Activated T-helper 2 cell treated with anti-CD3 and anti-CD28 coated beads, Interferon-gamma antibody, Interleukin-2, Interleukin-4, amounts not matched to agents 10 μg/mL and 5 μg/mL and 100 μg/mL, durations not matched to agents 14 hours and 24 hours and 36 hours (primary cell): Measurements from ENCODE around the gene FARS2. TPM values are rescaled to one million over a fixed set of nuclear protein-coding genes. Genes with fewer than 3 reads are reported as not detected.

ENCODE experiments used
- DNase-seq: peaks from one replicate; pipeline ENCODE4 v3.0.0; 2021; ENCODE audit warnings: low spot score
- H3K27ac Mint-ChIP-seq: one replicate; pipeline ENCODE4 v1.8.0; 2021; ENCODE audit warnings: mixed read lengths
- H3K27me3 Mint-ChIP-seq: one replicate; pipeline ENCODE4 v1.8.0; 2021; ENCODE audit warnings: low read depth, mixed read lengths
- H3K36me3 Mint-ChIP-seq: one replicate; pipeline ENCODE4 v1.8.0; 2021; ENCODE audit warnings: low read depth, mixed read lengths
- H3K4me1 Mint-ChIP-seq: one replicate; pipeline ENCODE4 v1.8.0; 2021; ENCODE audit warnings: low read depth, mixed read lengths
- H3K4me3 Mint-ChIP-seq: one replicate; pipeline ENCODE4 v1.8.0; 2021; ENCODE audit warnings: low read depth, mild to moderate bottlenecking, moderate library complexity, mixed read lengths
- H3K9me3 Mint-ChIP-seq: one replicate; pipeline ENCODE4 v1.8.0; 2021; ENCODE audit warnings: mixed read lengths
- intact Hi-C: fragments of 100-400 bp; cut with micrococcal nuclease; formaldehyde crosslinking; loops from one replicate; pipeline ENCODE4 v1.15.1; 2023
- total RNA-seq: library from RNA; stranded (reverse); gene quantifications from 2 replicates; pipeline ENCODE4 v1.2.3, GENCODE V29; 2022

The FARS2 gene
- total RNA-seq, 1 donor from 2014 or later, result 19.7 TPM

- intact Hi-C loops, result no loop called here
- no peak overlapping the region for H3K27ac Mint-ChIP-seq
- H3K9me3 Mint-ChIP-seq, result no peaks in the 10 kb centered on the region
- no peaks in the 10 kb centered on the region for H3K36me3 Mint-ChIP-seq
- no peaks in the 10 kb centered on the region for H3K4me1 Mint-ChIP-seq
- H3K4me3 Mint-ChIP-seq, result no peak overlapping the region
- DNase-seq, result no peak
- H3K27me3 Mint-ChIP-seq, result no peaks in the 10 kb centered on the region
Measured at GRCh38 chr6:5383856-5384255, 122.5 kb downstream of the FARS2 start.

GRCh38 chr6:5384276-5384675 lies 123.0 kb downstream of the FARS2 start:
- H3K4me3 Mint-ChIP-seq, result no peak overlapping the region
- intact Hi-C loops, result no loop called here
- no peak for DNase-seq
- H3K9me3 Mint-ChIP-seq, result no peaks in the 10 kb centered on the region
- H3K36me3 Mint-ChIP-seq, result no peaks in the 10 kb centered on the region
- no peaks in the 10 kb centered on the region for H3K4me1 Mint-ChIP-seq
- no peak overlapping the region for H3K27ac Mint-ChIP-seq
- H3K27me3 Mint-ChIP-seq, result no peaks in the 10 kb centered on the region

DNA sequence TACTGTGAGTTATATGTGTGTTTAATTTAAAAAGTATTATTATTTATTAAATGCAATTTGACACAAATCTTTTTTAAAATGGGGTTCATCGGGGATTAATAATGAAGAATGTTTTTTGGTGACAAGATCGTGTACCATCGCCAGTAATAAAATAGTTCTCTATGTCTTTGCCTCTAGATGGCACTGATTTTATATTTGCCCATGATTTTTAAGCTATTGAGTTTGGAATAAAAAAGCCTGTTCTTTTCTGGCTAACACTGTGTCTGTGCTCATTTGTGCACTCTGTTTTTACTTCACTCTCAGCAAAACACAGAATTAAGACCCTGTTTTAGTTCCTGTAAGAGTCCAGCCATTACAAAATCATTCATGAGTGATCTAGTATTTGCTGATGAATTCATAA lies 127.0 kb downstream of the FARS2 start:
- intact Hi-C loops, result no loop called here
- H3K36me3 Mint-ChIP-seq, result no peaks in the 10 kb centered on the region
- H3K4me3 Mint-ChIP-seq, result no peak overlapping the region
- H3K27ac Mint-ChIP-seq, result no peak overlapping the region
- H3K9me3 Mint-ChIP-seq, result no peaks in the 10 kb centered on the region
- H3K4me1 Mint-ChIP-seq, result no peaks in the 10 kb centered on the region
- no peak for DNase-seq
- no peaks in the 10 kb centered on the region for H3K27me3 Mint-ChIP-seq

DNA sequence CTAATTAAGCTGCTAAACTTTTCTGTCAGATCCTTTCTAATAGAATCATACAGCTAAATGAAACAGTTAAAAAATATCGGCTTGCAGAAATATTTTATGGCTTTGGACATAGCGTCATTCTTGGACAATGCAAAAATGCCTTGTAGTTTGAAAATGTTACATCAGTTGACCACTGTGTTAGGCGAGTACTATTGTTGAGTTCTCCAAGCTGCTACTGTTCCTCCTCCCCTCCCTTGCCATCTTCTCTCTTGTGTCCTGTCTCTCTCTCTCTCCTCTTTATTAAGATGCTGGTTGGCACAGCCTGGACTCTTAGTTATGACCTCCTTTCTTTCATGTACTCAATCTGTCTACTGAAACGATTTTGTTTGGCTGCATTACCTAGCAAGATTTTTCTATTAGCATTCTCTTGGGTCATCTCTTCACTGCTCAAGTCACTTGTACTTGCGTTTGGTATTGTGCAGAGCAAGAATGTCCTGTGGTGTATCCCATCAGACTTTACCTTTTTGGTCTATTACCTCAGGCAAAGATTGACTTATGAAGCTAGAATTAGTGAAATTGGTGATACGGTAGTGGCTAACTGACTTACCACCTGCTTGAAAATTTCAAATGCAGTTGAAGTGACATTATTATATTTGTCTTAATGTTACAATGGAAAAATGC lies 127.9 kb downstream of the FARS2 start:
- intact Hi-C loops, result no loop called here
- DNase-seq, result no peak
- H3K9me3 Mint-ChIP-seq, result no peaks in the 10 kb centered on the region
- no peaks in the 10 kb centered on the region for H3K4me1 Mint-ChIP-seq
- no peak overlapping the region for H3K27ac Mint-ChIP-seq
- H3K36me3 Mint-ChIP-seq, result no peaks in the 10 kb centered on the region
- H3K27me3 Mint-ChIP-seq, result no peaks in the 10 kb centered on the region
- H3K4me3 Mint-ChIP-seq, result no peak overlapping the region

GRCh38 chr6:5390177-5390576 lies 128.9 kb downstream of the FARS2 start:
- DNase-seq, result no peak
- no peak overlapping the region for H3K27ac Mint-ChIP-seq
- no peak overlapping the region for H3K4me3 Mint-ChIP-seq
- no peaks in the 10 kb centered on the region for H3K9me3 Mint-ChIP-seq
- no peaks in the 10 kb centered on the region for H3K27me3 Mint-ChIP-seq
- intact Hi-C loops, result no loop called here
- H3K4me1 Mint-ChIP-seq, result no peaks in the 10 kb centered on the region
- no peaks in the 10 kb centered on the region for H3K36me3 Mint-ChIP-seq

DNA sequence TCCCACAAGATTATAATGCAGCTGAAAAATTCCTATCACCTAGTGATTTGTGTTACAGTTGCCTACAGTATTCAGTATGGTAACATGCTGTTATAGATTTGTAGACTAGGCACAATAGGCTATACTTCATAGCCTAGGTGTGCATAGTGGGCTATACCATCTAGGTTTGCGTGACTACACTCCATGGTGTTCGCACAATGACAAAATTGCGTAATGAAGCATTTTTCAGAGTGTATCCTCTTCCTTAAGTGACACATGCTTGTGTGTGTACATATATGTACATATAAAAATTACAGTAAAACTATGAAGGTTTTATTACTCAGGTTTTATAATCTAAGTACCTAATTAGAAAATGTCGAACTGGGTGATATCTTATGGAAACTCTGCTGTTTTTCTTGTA lies 133.0 kb downstream of the FARS2 start:
- intact Hi-C loops, result no loop called here
- no peaks in the 10 kb centered on the region for H3K9me3 Mint-ChIP-seq
- H3K4me3 Mint-ChIP-seq, result no peak overlapping the region
- no peaks in the 10 kb centered on the region for H3K4me1 Mint-ChIP-seq
- H3K36me3 Mint-ChIP-seq, result no peaks in the 10 kb centered on the region
- DNase-seq, result no peak
- no peak overlapping the region for H3K27ac Mint-ChIP-seq
- no peaks in the 10 kb centered on the region for H3K27me3 Mint-ChIP-seq

- DNase-seq, result no peak
- Mint-ChIP-seq H3K36me3 (no peaks in the 10 kb centered on the region), H3K4me3 (no peak overlapping the region), H3K27ac (no peak overlapping the region), H3K27me3 (no peaks in the 10 kb centered on the region), H3K9me3 (no peaks in the 10 kb centered on the region), H3K4me1 (peaks cover 4% of the 10 kb centered on the region)
- intact Hi-C loops, result no loop called here
Measured at GRCh38 chr6:5395719-5396118, 134.4 kb downstream of the FARS2 start.

DNA sequence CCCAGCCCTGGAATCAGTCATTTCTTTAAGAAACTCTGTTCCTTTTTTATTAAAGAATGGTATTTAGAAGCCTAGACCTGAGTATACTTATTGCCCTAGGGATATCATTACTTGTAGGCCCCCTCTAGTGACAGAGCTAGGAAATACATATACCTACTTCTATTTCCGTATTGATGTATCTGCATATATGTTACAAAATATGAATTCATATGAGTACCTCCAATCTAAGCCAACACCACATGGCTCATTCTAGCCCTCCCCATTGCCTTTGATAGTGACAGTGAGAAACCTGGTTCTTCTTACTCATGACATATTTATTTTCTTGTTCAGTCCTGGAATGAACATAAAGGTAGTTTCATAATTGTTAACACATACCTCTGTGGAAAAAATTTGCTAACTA lies 137.2 kb downstream of the FARS2 start:
- Mint-ChIP-seq H3K36me3 (no peaks in the 10 kb centered on the region), H3K4me1 (peaks cover 9% of the 10 kb centered on the region), H3K27me3 (no peaks in the 10 kb centered on the region), H3K9me3 (no peaks in the 10 kb centered on the region), H3K4me3 (no peak overlapping the region), H3K27ac (no peak overlapping the region)
- intact Hi-C loops, result loop anchor here (1.0 to 2.0 kb wide), 3 partner anchors 96 to 184 kb away; partner anchors contain the start of gene LYRM4
- DNase-seq, result no peak

- intact Hi-C loops, result loop anchor here (2.0 kb wide), 2 partner anchors 97 to 185 kb away; no protein-coding TSS in a partner anchor
- peaks cover 9% of the 10 kb centered on the region for H3K4me1 Mint-ChIP-seq
- no peaks in the 10 kb centered on the region for H3K27me3 Mint-ChIP-seq
- no peaks in the 10 kb centered on the region for H3K9me3 Mint-ChIP-seq
- no peak for DNase-seq
- H3K36me3 Mint-ChIP-seq, result no peaks in the 10 kb centered on the region
- no peak overlapping the region for H3K4me3 Mint-ChIP-seq
- H3K27ac Mint-ChIP-seq, result no peak overlapping the region
Measured at GRCh38 chr6:5399391-5399790, 138.1 kb downstream of the FARS2 start.

DNA sequence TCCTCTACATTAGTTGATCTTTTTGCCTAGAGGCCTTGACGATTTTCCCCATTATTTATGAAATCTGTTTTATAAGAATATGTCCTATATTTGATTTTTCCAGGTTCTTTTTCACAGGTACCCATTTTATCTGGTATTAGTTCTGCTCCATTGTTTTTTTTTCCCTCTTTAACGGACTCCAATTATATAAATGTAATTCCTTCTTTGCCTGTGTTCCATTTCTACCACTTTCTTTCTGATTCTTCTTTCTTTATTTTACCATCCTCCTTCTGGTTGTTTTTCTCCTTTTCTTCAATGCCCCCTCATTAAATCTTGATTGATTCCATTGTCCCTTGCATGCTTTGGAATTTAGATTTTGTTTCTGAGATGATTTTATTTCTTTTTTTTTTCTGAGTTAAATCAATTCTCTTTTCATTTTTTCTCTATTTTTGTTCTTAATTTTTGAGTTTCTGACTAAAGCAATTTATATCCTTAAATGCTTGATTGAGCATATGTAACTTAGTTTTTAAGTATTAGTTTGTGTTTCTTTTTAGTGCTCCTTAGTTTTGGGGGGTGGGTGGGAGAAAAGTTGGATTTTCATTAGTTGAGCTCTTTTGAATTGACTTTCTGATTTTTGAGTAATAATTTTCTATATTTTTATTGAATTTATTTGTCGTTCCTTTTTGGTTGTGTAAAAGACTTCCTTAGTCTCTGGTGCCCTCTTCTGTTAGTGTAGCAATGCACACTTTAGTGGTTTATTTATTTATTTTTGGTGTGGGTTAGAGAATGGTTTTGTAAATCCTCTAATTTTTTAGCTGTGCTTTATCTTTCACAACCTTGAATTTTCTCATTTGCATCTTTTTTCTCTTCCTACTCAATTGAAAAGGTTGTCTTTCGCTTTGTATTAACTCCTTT lies 140.8 kb downstream of the FARS2 start:
- H3K9me3 Mint-ChIP-seq, result no peaks in the 10 kb centered on the region
- no peak overlapping the region for H3K27ac Mint-ChIP-seq
- no peaks in the 10 kb centered on the region for H3K27me3 Mint-ChIP-seq
- H3K36me3 Mint-ChIP-seq, result no peaks in the 10 kb centered on the region
- H3K4me3 Mint-ChIP-seq, result no peak overlapping the region
- DNase-seq, result no peak
- intact Hi-C loops, result loop anchor here (1.0 kb wide), 1 partner anchor 259 kb away; no protein-coding TSS in a partner anchor
- peaks cover 9% of the 10 kb centered on the region for H3K4me1 Mint-ChIP-seq

GRCh38 chr6:5403076-5403475 lies 141.8 kb downstream of the FARS2 start:
- Mint-ChIP-seq H3K27me3 (no peaks in the 10 kb centered on the region), H3K36me3 (no peaks in the 10 kb centered on the region), H3K9me3 (no peaks in the 10 kb centered on the region), H3K27ac (no peak overlapping the region), H3K4me1 (peaks cover 9% of the 10 kb centered on the region), H3K4me3 (no peak overlapping the region)
- intact Hi-C loops, result no loop called here
- no peak for DNase-seq

DNA sequence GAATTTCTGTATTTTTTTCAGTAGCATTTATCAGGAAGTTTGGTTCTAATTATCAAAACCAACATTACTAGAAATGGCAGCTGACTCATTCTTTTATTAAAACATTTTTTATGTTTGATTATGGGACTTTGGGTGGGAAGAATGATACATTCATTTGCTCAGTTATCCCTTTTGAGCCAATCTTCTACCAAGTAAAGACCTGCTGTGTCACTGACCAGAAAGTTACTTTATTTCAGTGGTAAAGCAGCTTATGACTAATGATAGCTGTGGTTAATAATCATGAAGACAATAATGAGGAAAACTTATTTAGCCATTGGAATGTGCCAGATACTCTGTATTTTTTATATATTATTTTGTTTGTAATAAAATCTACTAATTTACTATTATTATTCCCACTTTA lies 142.3 kb downstream of the FARS2 start:
- peaks cover 9% of the 10 kb centered on the region for H3K4me1 Mint-ChIP-seq
- intact Hi-C loops, result no loop called here
- H3K27ac Mint-ChIP-seq, result no peak overlapping the region

GRCh38 chr6:5405976-5406375 lies 144.7 kb downstream of the FARS2 start:
- Mint-ChIP-seq H3K9me3 (no peaks in the 10 kb centered on the region), H3K27ac (no peak overlapping the region), H3K4me3 (no peak overlapping the region), H3K4me1 (peaks cover 5% of the 10 kb centered on the region), H3K36me3 (peaks cover 5% of the 10 kb centered on the region), H3K27me3 (no peaks in the 10 kb centered on the region)
- no peak for DNase-seq
- intact Hi-C loops, result no loop called here

More for the DNA sequence above, 142.3 kb downstream of the FARS2 start:
- Mint-ChIP-seq H3K27me3 (no peaks in the 10 kb centered on the region), H3K9me3 (no peaks in the 10 kb centered on the region), H3K4me3 (no peak overlapping the region), H3K36me3 (no peaks in the 10 kb centered on the region)
- DNase-seq, result no peak
